BLaER1 (cell line): ENCODE results near the gene EIF5A.

ENCODE experiments used
- H3K27ac ChIP-seq: shearing (Covaris generic); formaldehyde crosslinking; 2 replicates; pipeline ENCODE4 v1.8.1; 2022
- H3K27me3 ChIP-seq: shearing (Covaris generic); formaldehyde crosslinking; 2 replicates; pipeline ENCODE4 v1.8.1; 2022
- H3K36me3 ChIP-seq: shearing (Covaris generic); formaldehyde crosslinking; 2 replicates; pipeline ENCODE4 v1.8.1; 2022
- H3K4me1 ChIP-seq: shearing (Covaris generic); formaldehyde crosslinking; 2 replicates; pipeline ENCODE4 v1.8.1; 2022
- H3K4me2 ChIP-seq: shearing (Covaris generic); formaldehyde crosslinking; 2 replicates; pipeline ENCODE4 v1.8.1; 2022
- H3K4me3 ChIP-seq: shearing (Covaris generic); formaldehyde crosslinking; 2 replicates; pipeline ENCODE4 v1.8.1; 2022
- H3K9ac ChIP-seq: shearing (Covaris generic); formaldehyde crosslinking; 2 replicates; pipeline ENCODE4 v1.8.1; 2022
- H3K9me3 ChIP-seq: shearing (Covaris generic); formaldehyde crosslinking; 2 replicates; pipeline ENCODE4 v1.8.1; 2022
- H4K20me1 ChIP-seq: shearing (Covaris generic); formaldehyde crosslinking; 2 replicates; pipeline ENCODE4 v1.8.1; 2022
- Cebpa-rat ChIP-seq: shearing (Covaris generic); IDR thresholded peaks from 2 replicates; pipeline ENCODE4 v1.8.1; 2022

Gene EIF5A

GRCh38 chr17:7306911-7307685, at the start of gene EIF5A:
Gene EIF5A (plus strand): TSS chr17:7307628. CDS start chr17:7309636, 2,008 bp downstream.
- peaks cover 35% of the 10 kb centered on the region for H3K4me1 ChIP-seq
- H3K9ac ChIP-seq = peak within 1 kb of the TSS; percentile 99
- H3K27me3 ChIP-seq = no peaks in the 10 kb centered on the region
- H3K4me3 ChIP-seq = peak within 1 kb of the TSS; percentile 85
- no peak for TF ChIP-seq Cebpa-rat
- H3K36me3 ChIP-seq = peaks cover 30% of the 10 kb centered on the region
- peaks cover 41% of the 10 kb centered on the region for H4K20me1 ChIP-seq
- H3K4me2 ChIP-seq = peak within 1 kb of the TSS; percentile 89
- peak within 1 kb of the TSS; percentile 98 for H3K27ac ChIP-seq
- H3K9me3 ChIP-seq = no peaks in the 10 kb centered on the region

GRCh38 chr17:7258731-7259554, 48.5 kb upstream of the EIF5A start:
- peak; percentile 37; the same call in 1 of the 2 replicates for TF ChIP-seq Cebpa-rat
- Histone ChIP-seq H3K27ac (no peak overlapping the region), H3K9ac (no peak overlapping the region), H4K20me1 (peaks cover 52% of the 10 kb centered on the region), H3K36me3 (peaks cover 65% of the 10 kb centered on the region), H3K4me1 (peaks cover 29% of the 10 kb centered on the region), H3K4me2 (no peak overlapping the region), H3K9me3 (no peaks in the 10 kb centered on the region), H3K27me3 (peaks cover 53% of the 10 kb centered on the region), H3K4me3 (no peak overlapping the region)

- peaks cover 29% of the 10 kb centered on the region for H3K4me1 ChIP-seq
- TF ChIP-seq Cebpa-rat = no peak
- H3K4me3 ChIP-seq = no peak overlapping the region
- H3K36me3 ChIP-seq = peaks cover 60% of the 10 kb centered on the region
- H3K27ac ChIP-seq = no peak overlapping the region
- peaks cover 59% of the 10 kb centered on the region for H3K27me3 ChIP-seq
- H3K9me3 ChIP-seq = no peaks in the 10 kb centered on the region
- no peak overlapping the region for H3K4me2 ChIP-seq
- H4K20me1 ChIP-seq = peaks cover 52% of the 10 kb centered on the region
- no peak overlapping the region for H3K9ac ChIP-seq
Observed at GRCh38 chr17:7259555-7259889, 47.9 kb upstream of the EIF5A start.

DNA sequence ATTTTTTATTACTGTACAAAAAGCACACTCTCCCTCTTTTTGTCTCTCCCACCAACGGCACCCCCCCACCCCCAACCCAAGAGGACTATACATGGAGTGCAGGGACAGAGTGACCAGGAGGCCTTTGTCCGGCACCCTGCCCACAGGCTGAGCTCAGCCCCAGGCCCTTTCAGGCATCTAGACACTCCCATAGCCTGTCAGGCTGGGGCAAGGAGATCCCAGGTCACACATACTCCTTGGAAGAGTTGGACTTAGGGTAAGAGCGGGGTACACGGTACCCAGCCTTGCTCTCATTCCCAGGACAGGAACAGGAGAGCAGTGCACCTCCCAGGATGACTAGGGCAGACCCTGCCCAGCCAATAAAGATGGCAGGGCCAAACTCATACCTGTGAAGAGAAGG, 47.3 kb upstream of the EIF5A start:
- Histone ChIP-seq H3K4me3 (no peak overlapping the region), H3K4me2 (no peak overlapping the region), H3K4me1 (peaks cover 29% of the 10 kb centered on the region), H3K27me3 (peaks cover 65% of the 10 kb centered on the region), H4K20me1 (peaks cover 52% of the 10 kb centered on the region), H3K27ac (no peak overlapping the region), H3K36me3 (peaks cover 53% of the 10 kb centered on the region), H3K9ac (no peak overlapping the region), H3K9me3 (no peaks in the 10 kb centered on the region)
- no peak for TF ChIP-seq Cebpa-rat

DNA sequence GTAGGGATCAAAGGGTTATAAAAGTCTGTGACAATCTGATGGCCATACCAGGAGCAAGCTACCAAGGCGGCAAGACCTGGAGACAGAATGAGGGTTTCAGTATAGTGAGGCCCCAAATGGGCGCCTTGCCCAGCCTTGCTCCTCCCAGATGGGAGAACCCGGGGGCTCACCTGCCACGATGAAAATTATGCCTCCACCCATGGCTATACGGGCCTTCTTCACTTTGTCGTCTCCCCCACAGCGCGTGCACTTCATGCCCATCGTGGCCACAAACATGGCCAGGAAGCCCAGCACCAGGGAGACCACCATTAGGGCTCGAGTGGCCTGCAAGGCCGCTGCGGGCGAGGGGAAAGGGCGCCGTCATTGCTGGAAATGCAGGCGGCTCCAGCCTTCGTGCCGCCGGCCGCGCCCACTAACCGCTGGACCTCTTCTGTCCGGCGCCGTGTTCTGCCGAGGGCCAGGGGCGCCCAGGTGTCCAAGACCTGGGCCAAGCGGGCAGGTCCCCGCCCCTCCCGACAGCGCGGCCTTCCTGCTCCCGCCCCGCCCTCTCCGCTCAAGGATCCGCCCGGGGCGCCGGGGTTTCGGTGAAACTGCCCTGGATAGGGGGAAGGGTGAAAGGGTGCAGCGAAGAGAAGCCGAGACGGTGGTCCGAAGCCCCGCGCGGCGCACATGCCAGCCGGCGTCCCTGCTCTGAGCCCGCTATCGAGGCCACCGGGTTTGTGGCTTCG, 46.6 kb upstream of the EIF5A start:
- no peak overlapping the region for H3K27ac ChIP-seq
- H3K4me3 ChIP-seq = peak overlapping the region; percentile 57
- no peak for TF ChIP-seq Cebpa-rat
- H3K4me1 ChIP-seq = peaks cover 29% of the 10 kb centered on the region
- no peaks in the 10 kb centered on the region for H3K9me3 ChIP-seq
- H4K20me1 ChIP-seq = peaks cover 52% of the 10 kb centered on the region
- peaks cover 65% of the 10 kb centered on the region for H3K27me3 ChIP-seq
- peak overlapping the region; percentile 76 for H3K4me2 ChIP-seq
- 0 out of 2 replicates have a peak overlapping the region, but pooled peaks have one; percentile 34 for H3K9ac ChIP-seq
- H3K36me3 ChIP-seq = peaks cover 47% of the 10 kb centered on the region

DNA sequence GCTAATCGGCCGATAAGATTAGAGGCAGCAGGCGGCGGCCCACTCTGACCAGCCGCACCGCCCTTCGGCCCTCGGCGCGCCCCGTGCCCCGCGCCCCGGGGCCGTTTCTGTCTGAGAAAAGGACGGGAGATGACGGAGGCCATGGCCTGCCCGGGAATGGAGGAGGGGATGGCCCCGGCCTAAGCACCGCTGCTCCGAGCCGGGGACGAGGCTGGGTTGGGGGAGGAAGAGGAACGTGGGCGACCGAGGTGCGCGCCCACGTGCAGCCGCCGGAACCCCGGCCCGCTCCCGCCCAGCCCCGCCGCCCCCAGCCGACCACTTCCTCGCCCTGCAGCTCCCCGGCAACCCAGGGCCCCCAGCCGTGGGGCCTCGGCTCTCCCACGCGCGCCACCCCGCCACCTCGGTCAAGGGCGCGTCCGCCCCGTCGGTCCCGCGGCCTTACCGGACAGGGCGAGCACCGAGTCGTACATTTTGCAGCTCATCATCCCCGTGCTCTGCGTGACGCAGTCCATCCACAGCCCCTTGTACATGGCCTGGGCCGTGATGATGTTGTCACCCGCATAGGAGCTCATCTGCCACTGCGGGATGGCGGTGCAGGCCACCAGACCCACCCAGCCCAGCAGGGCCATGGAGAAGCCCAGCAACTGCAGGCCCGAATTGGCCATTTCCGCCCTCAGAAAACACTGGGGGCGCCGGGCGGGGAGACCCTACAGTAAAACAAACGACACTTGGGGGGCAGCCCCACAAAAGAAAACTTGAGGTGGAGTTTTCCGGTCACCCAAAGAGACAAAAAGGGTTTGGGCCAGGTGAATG, 45.8 kb upstream of the EIF5A start:
- H3K27me3 ChIP-seq = peaks cover 65% of the 10 kb centered on the region
- peaks cover 29% of the 10 kb centered on the region for H3K4me1 ChIP-seq
- H3K9ac ChIP-seq = 0 out of 2 replicates have a peak overlapping the region, but pooled peaks have one; percentile 34
- peak overlapping the region; percentile 76 for H3K4me2 ChIP-seq
- H3K36me3 ChIP-seq = peaks cover 39% of the 10 kb centered on the region
- peaks cover 52% of the 10 kb centered on the region for H4K20me1 ChIP-seq
- peak overlapping the region; percentile 57 for H3K4me3 ChIP-seq
- no peak overlapping the region for H3K27ac ChIP-seq
- TF ChIP-seq Cebpa-rat = no peak
- H3K9me3 ChIP-seq = no peaks in the 10 kb centered on the region

DNA sequence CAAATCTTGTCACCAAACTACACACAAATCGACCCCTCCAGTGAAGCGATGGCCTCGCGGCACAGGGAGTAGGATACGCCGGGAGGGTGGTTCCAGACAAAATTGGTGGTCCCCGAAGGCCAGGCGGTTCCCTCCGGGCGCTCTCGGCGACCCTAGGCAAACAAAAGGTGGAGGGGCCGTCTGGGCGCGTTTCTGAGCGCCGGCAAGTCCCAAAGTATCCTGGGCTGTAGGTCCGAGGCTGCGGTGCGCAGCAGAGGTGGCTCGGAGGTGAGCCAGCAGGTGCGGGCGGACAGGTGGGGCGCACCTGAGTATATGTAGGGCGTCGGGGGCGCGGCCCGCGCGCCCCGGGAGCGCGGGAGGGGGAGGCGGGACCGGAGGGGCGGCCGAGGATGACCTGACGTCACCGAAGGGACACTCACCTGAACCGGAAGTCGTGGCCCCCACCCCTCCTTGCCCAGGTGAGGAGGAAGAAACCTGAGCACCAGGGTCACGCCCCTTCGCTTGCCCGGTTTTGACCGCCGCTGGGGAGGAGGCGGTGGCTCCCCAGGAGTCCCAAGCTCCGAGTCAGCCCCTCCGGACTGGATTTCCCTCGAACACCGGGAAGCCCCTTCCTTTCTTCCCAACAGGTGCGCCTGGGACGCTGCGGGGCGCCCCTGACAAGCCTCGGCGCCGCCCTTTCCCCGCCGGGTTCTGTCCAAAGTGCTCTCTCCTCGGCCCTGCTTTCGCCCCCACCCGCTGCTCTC, 45.1 kb upstream of the EIF5A start, which contains the start of gene CLDN7:
Gene CLDN7 (minus strand): TSS at position 287 of the 743 bp plus-strand sequence. CDS start 435 bp downstream, outside the sequence.
- Histone ChIP-seq H3K4me1 (peaks cover 29% of the 10 kb centered on the region), H3K4me2 (peak within 1 kb of the TSS; percentile 76), H3K27me3 (peaks cover 65% of the 10 kb centered on the region), H3K4me3 (peak within 1 kb of the TSS; percentile 57), H3K9me3 (no peaks in the 10 kb centered on the region), H3K36me3 (peaks cover 31% of the 10 kb centered on the region), H4K20me1 (peaks cover 52% of the 10 kb centered on the region), H3K9ac (0 out of 2 replicates have a peak within 1 kb of the TSS, but pooled peaks have one; percentile 34), H3K27ac (no peak within 1 kb of the TSS)
- TF ChIP-seq Cebpa-rat = no peak
